HG02571 (cell line): Measurements from ENCODE around the gene LTBP2.
"Not testable (repeated sequence)": the region's sequence is repeated elsewhere in the genome, so short reads cannot be mapped to it uniquely, and the experiment has no call there.

Source experiments
- ATAC-seq: cut with Tn5 transposase; IDR thresholded peaks from one replicate; pipeline ENCODE4 v1.9.1; 2021; ENCODE audit warnings: mild to moderate bottlenecking, moderate library complexity; ENCODE audit not compliant: unreplicated experiment

LTBP2 gene

DNA sequence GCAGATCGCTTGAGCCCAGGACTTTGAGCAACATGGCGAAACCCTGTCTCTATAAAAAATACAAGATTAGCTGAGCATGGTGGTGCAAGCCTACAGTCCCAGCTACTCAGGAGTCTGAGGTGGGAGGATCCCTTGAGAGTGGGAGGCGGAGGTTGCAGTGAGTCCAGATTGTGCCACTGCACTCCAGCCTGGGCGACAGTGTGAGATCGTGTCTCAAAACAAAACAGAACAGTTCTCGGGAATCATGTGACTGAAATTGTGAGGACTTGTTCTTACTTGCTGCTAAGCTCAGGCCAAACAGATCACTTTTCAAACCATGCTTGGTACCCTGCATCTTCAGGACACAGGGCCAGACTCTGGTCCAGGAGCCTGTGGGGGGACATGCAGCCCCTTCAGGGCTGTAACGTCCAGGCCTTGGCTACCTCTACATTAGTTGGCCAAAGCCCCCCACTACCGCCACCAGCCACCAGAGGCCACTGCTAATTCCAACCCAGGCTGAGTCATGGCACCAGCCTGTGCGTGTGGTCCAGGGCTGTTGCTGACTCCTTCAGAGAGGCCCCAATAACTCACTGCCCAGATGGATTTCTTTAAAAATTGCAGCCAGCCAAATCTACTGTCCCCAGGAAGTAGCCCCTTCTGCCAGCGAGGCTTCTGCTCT is 152.6 kb downstream of the LTBP2 start:
- no peak for ATAC-seq

GRCh38 chr14:74457565-74457895 is 154.5 kb downstream of the LTBP2 start:
- no peak for ATAC-seq

DNA sequence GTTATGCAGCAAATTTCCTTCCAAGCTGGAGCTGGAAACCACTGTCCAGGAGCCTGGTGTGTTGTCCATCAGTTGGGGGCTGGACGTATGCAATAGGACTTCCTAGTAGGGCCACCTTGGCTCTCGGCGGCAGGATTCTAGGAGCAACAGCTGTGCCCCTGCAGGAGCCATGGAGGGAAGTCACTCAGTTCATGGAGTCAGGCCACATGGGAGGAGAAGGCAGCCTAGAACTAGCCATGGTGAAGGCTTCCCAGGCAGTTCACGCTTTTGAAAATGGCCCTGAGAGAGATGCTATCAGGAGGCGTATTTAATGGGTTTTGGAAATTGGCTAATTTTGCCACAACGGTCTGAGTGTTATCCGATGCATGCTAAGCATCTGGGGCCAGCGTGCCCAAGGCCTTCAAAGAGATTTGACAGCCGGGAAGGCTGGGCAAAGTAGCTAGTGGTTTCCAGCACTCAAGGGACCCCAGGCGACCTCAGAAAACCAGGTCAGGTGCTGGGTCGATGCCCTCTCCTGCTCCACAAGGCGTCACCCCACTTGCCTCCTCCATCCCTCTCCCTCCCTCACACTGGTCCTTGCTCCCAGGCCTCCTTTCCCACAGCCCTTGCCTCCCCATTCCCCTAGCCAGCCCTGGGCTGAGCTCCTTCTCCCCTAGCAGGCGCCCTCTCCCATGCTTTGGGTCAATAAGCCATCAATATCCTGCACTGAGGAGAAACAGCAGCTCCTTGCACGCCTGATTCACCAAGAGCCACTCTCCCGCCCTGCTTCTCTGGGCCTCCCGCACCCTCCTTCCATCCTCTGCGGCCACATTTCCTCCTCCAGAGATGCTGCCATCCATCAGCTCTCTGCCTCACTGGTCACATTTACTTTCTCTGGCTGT is 155.1 kb downstream of the LTBP2 start:
- no peak for ATAC-seq

GRCh38 chr14:74454397-74454796 is 157.6 kb downstream of the LTBP2 start:
- ATAC-seq, result not testable (repeated sequence)
